IMR-90 (cell line): ENCODE measurements around the gene NLRC5. TPM values are rescaled to one million over a fixed set of nuclear protein-coding genes. Genes with fewer than 3 reads are reported as not detected.
A peak's percentile ranks its signal among the peaks of the same experiment; 100 is the strongest.

Source experiments
- ELK1 ChIP-seq: fragments of 150-350 bp; IDR thresholded peaks from 2 replicates; pipeline ENCODE4 v1.6.1; 2016; ENCODE audit warnings: low read depth, mild to moderate bottlenecking, low read length, moderate library complexity, borderline replicate concordance
- MAFK ChIP-seq: IDR thresholded peaks from 2 replicates; pipeline ENCODE4 v1.6.1; 2012; ENCODE audit warnings: low read depth, low read length, improper control_type of control experiment
- NFE2L2 ChIP-seq: fragments of 150-350 bp; IDR thresholded peaks from 2 replicates; pipeline ENCODE4 v1.6.1; 2016; ENCODE audit warnings: low read depth, mild to moderate bottlenecking, low read length
- RAD21 ChIP-seq: IDR thresholded peaks from 2 replicates; pipeline ENCODE4 v1.6.1; 2012; ENCODE audit warnings: low read length, improper control_type of control experiment
- polyA plus RNA-seq, 3 experiments: library from polyadenylated mRNA; depleted of rRNA; stranded (reverse); fragments of >200 nt; gene quantifications; 2 replicates each; pipeline ENCODE4 v1.2.3, GENCODE V29; 2012; ENCODE audit warnings: low replicate concordance in 1 of 3
- total RNA-seq: library from RNA; depleted of rRNA; stranded (reverse); fragments of >200 nt; gene quantifications from 2 replicates; pipeline ENCODE4 v1.2.3, GENCODE V29; 2012

NLRC5 gene
- total and polyA plus RNA-seq, 2 of the 4 experiments (the other 2 are of a cell fraction), result 9.1 to 14.9 TPM

DNA sequence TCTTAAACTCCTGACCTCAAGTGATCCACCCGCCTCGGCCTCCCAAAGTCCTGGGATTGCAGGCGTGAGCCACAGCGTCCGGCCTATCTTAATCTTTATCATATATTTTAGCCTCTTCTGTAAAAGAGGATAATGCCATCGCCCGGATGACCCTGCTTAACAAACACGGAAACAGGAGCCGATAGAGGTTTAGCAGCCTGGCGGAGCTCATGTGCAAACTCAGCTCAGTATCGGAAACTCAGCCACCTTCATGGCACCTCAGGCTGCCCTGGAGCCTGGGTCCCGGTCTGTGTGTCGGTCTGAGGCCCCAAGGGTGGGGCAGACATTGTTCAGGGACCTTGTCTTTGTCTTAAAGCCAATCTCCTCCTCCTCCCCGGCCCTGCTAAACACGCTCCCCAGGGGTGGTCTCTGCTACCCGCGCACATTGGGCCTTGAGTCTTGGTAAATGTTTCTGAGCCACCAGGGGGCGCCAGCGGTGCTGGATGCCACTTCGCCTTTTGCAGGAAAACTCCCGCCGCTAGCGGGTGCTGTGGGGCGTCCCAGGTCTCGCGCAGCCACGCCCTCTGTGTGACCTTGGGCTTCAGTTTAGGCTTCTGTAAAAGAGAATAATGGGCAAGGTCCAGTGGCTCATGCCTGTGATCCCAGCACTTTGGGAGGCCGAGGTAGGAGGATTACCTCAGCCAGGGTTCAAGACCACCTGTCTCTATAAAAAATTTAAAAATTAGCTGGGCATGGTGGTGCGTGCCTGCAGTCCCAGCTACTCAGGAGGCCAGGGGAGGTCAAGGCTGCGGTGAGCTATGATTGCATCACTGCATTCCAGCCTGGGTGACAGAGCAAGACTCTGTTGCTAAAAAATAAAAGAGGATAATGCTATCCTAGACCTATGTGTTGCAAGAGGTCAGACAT is 24.9 kb upstream of the NLRC5 start (continued):
- TF ChIP-seq ELK1 (no peak), MAFK (no peak), RAD21 (peak; percentile 45), NFE2L2 (peak; percentile 53; the same call in 1 of the 2 replicates)
